ENCODE measurements around the gene ELK4.

DNA sequence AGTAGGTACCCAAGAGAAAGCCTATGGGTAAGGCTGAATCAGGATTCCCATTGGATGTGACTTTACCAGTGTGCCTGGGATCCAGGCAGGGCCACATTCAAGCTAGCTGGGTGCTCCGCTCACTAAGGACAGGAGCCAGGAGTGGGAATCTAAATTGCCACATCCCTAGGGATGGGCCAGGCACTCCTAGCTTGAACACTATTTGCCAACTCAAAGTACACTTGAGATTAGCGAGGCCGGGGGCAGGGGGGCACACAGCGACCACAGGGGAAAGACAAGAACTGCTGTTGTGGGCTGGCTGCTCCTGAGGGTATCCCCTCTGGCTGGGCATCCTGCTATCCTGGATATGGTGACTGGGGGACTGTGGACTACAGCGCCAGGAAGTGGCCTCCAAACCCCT, 44.2 kb upstream of the ELK4 start:
- TF ChIP-seq, protein P1, sequence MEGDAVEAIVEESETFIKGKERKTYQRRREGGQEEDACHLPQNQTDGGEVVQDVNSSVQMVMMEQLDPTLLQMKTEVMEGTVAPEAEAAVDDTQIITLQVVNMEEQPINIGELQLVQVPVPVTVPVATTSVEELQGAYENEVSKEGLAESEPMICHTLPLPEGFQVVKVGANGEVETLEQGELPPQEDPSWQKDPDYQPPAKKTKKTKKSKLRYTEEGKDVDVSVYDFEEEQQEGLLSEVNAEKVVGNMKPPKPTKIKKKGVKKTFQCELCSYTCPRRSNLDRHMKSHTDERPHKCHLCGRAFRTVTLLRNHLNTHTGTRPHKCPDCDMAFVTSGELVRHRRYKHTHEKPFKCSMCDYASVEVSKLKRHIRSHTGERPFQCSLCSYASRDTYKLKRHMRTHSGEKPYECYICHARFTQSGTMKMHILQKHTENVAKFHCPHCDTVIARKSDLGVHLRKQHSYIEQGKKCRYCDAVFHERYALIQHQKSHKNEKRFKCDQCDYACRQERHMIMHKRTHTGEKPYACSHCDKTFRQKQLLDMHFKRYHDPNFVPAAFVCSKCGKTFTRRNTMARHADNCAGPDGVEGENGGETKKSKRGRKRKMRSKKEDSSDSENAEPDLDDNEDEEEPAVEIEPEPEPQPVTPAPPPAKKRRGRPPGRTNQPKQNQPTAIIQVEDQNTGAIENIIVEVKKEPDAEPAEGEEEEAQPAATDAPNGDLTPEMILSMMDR (IDR thresholded peaks at IDR 0.05 in 8 of 11, conservative IDR thresholded peaks at IDR 0.05 in 3 of 11), result no peak
- no peak for TF ChIP-seq POLR2A (IDR thresholded peaks at IDR 0.05)
